Measurements from ENCODE around the gene NYNRIN.

NYNRIN gene

GRCh38 chr14:24395609-24396582 lies 2.9 kb upstream of the NYNRIN start:
- peak; percentile 35 for TF ChIP-seq CTCF (conservative IDR thresholded peaks at IDR 0.05; ENCODE audit: low read length)
- no peak for TF ChIP-seq EZH2phosphoT487 (IDR thresholded peaks at IDR 0.05; ENCODE audit: borderline replicate concordance)
- Histone ChIP-seq H3K79me2 (ENCODE audit: insufficient read depth, low read length) (peaks cover 17% of the 10 kb centered on the region), H3F3A (ENCODE audit: low read depth) (peaks cover 12% of the 10 kb centered on the region; the same call in 1 of the 2 replicates), H3K9ac (ENCODE audit: low read depth, low read length, poor library complexity, severe bottlenecking) (peak overlapping the region; percentile 65), H3K27me3 (ENCODE audit: insufficient read depth, low read length, poor library complexity, severe bottlenecking) (no peaks in the 10 kb centered on the region), H3K9me3 (ENCODE audit: insufficient read depth, low read depth, low read length) (no peaks in the 10 kb centered on the region), H2AFZ (ENCODE audit: low read length) (no peak overlapping the region), H3K4me2 (ENCODE audit: low read depth, low read length, poor library complexity, severe bottlenecking) (peak overlapping the region; percentile 54), H3K9me2 (replicated peaks; ENCODE audit: low read depth, low read length) (no peaks in the 10 kb centered on the region), H3K4me1 (ENCODE audit: insufficient read depth, low read length, poor library complexity, severe bottlenecking) (peaks cover 78% of the 10 kb centered on the region), H4K20me1 (ENCODE audit: insufficient read depth, low read length, poor library complexity, severe bottlenecking) (no peaks in the 10 kb centered on the region), H3K36me3 (ENCODE audit: insufficient read depth, low read length) (no peaks in the 10 kb centered on the region), H3K4me3 (ENCODE audit: low read length, poor library complexity, severe bottlenecking) (peak overlapping the region; percentile 16)

DNA sequence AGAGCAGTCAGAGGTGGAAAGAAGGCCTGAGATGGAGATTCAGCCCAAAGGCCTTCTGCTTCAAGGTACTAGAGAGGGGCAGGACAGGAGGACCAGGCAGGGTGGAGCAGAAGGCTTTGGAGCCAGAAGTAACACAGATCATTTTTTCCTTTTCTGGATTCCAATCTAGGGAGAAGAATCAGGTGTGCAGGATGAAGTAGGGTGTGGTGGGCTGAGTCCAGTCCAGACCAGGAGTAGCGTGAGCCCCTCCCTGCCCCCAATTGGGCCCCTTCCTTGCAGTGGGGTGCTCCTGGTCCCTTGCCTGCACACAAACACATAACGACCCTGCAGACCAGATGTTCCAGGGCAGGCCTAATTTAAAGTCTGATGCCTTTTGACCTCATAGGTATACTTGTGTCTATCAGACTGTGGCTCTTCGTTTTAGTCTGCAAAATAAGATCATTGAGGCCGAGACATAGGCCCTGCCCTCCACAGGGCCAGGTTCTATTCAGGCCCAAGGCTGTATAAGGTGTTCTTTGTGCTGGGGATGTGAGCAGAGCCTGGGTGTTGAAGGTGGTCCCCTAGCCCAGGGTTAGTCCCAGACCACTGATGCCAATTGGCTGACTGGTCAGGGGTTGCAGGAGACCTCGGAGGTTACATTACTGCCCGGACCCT lies 1.0 kb upstream of the NYNRIN start:
- no peaks in the 10 kb centered on the region for H4K20me1 ChIP-seq (ENCODE audit: insufficient read depth, low read length, poor library complexity, severe bottlenecking)
- no peaks in the 10 kb centered on the region for H3K27me3 ChIP-seq (ENCODE audit: insufficient read depth, low read length, poor library complexity, severe bottlenecking)
- peaks cover 12% of the 10 kb centered on the region; the same call in 1 of the 2 replicates for H3F3A ChIP-seq (ENCODE audit: low read depth)
- no peaks in the 10 kb centered on the region for H3K36me3 ChIP-seq (ENCODE audit: insufficient read depth, low read length)
- H3K4me3 ChIP-seq (ENCODE audit: low read length, poor library complexity, severe bottlenecking), result peak overlapping the region; percentile 78
- no peaks in the 10 kb centered on the region for H3K9me2 ChIP-seq (replicated peaks; ENCODE audit: low read depth, low read length)
- peak overlapping the region; percentile 47 for H3K4me2 ChIP-seq (ENCODE audit: low read depth, low read length, poor library complexity, severe bottlenecking)
- peak overlapping the region; percentile 65 for H3K9ac ChIP-seq (ENCODE audit: low read depth, low read length, poor library complexity, severe bottlenecking)
- H2AFZ ChIP-seq (ENCODE audit: low read length), result 0 out of 2 replicates have a peak overlapping the region, but pooled peaks have one; percentile 5
- H3K79me2 ChIP-seq (ENCODE audit: insufficient read depth, low read length), result peaks cover 36% of the 10 kb centered on the region
- no peaks in the 10 kb centered on the region for H3K9me3 ChIP-seq (ENCODE audit: insufficient read depth, low read depth, low read length)
- peaks cover 83% of the 10 kb centered on the region for H3K4me1 ChIP-seq (ENCODE audit: insufficient read depth, low read length, poor library complexity, severe bottlenecking)
- no peak for TF ChIP-seq CTCF (conservative IDR thresholded peaks at IDR 0.05; ENCODE audit: low read length)
- no peak for TF ChIP-seq EZH2phosphoT487 (IDR thresholded peaks at IDR 0.05; ENCODE audit: borderline replicate concordance)

- Histone ChIP-seq H3F3A (ENCODE audit: low read depth) (peaks cover 12% of the 10 kb centered on the region; the same call in 1 of the 2 replicates), H3K4me1 (ENCODE audit: insufficient read depth, low read length, poor library complexity, severe bottlenecking) (peaks cover 87% of the 10 kb centered on the region), H3K27me3 (ENCODE audit: insufficient read depth, low read length, poor library complexity, severe bottlenecking) (no peaks in the 10 kb centered on the region), H3K9ac (ENCODE audit: low read depth, low read length, poor library complexity, severe bottlenecking) (peak overlapping the region; percentile 65), H3K79me2 (ENCODE audit: insufficient read depth, low read length) (peaks cover 41% of the 10 kb centered on the region), H3K36me3 (ENCODE audit: insufficient read depth, low read length) (no peaks in the 10 kb centered on the region), H3K9me2 (replicated peaks; ENCODE audit: low read depth, low read length) (no peaks in the 10 kb centered on the region), H2AFZ (ENCODE audit: low read length) (no peak overlapping the region), H3K9me3 (ENCODE audit: insufficient read depth, low read depth, low read length) (no peaks in the 10 kb centered on the region), H3K4me2 (ENCODE audit: low read depth, low read length, poor library complexity, severe bottlenecking) (peak overlapping the region; percentile 47), H4K20me1 (ENCODE audit: insufficient read depth, low read length, poor library complexity, severe bottlenecking) (no peaks in the 10 kb centered on the region), H3K4me3 (ENCODE audit: low read length, poor library complexity, severe bottlenecking) (peak overlapping the region; percentile 78)
- TF ChIP-seq CTCF (conservative IDR thresholded peaks at IDR 0.05; ENCODE audit: low read length) (no peak), EZH2phosphoT487 (IDR thresholded peaks at IDR 0.05; ENCODE audit: borderline replicate concordance) (no peak)
These were observed 530 bp upstream of the NYNRIN start for GRCh38 chr14:24398293-24398652.

All from Loucy (cell line).